IPS DF 19.7 (cell line): ENCODE data around the gene GPR68.
"Not testable (repeated sequence)": the region's sequence is repeated elsewhere in the genome, so short reads cannot be mapped to it uniquely, and the experiment has no call there.

ENCODE experiments used
- DNase-seq: peaks from one replicate; pipeline ENCODE4 v3.0.0-alpha.2; 2013; ENCODE audit warnings: low read depth, low spot score

GPR68 gene

DNA sequence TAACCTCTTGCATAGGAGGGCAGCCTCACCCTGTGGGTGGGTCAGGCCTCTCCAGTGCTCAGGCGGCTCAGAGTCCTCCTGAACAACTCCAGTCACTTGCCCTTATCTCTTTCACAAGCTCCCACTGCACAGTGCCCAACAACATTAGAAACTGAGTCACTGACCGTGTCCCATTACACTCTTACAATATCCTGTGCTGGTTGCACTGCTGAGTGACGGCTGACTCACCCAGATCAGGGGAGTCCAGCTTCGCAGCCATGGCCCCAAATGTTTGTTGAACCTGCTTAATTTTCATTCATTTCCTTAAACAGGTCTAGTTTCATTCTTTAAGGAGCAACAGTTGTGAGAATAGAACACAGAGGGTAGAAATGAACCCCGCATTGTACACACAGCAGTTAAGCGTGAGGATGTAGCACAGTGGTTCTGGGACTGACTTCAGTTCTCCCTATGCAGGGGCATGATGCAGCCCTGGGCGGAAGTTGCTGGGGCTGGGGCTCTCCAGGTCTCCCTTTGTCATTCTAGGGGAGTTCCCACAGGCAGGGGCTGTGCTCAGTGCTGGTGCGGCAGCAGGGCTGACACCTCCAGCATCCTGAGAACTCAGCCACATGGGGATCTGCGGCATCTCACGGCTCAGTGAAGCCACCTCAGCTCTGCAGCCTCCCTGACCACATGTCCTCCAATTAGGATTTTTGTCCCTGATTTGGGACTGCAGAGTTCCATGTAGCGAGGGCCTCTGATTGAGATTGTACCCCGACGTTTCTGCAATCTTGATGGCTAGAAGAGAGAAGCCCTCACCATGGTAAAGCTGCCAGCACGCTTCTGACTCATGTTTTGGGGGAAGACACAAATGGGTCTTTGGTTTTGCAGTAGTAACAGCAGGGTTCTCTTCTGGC, 16.1 kb downstream of the GPR68 start:
- DNase-seq, result peak; percentile 40

DNA sequence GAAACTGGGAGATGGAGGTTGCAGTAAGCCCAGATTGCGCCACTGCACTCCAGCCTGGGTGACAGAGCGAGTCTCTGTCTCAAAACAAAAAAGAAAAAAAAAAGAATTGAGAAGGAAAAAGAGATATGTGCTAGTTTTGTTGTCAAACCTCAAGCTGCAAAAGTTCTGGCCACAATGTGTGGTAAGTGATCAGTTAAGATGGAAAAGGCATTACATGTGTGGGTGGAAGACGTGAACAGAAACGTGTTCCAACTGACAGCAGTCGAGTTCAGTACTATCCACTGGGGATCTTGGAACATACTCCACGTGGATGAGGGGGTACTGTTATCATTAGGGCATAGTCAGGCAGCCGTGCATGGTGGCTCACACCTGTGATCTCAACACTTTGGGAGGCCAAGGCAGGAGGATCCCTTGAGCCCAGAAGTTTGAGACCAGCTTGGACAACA, 17.3 kb downstream of the GPR68 start:
- no peak for DNase-seq

DNA sequence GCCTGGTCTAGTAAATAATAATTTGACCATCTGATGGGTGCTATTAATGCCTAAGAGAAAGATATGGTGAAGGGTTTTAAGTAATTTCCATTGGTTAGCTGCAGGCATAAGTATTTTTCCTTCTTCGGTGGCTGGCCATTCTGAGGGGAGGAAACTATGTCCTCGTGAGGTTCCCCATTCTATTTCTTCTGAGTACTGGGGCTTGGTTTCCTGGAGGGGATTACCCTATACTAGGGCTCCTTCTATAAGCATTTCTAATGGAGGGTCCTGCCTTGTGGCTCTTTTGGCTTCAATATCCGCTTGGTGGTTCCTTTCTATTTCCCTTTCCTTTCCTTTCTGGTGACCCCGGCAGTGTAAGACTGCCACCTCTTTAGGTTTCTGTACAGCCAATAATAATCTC, 18.1 kb downstream of the GPR68 start:
- DNase-seq, result not testable (repeated sequence)

DNA sequence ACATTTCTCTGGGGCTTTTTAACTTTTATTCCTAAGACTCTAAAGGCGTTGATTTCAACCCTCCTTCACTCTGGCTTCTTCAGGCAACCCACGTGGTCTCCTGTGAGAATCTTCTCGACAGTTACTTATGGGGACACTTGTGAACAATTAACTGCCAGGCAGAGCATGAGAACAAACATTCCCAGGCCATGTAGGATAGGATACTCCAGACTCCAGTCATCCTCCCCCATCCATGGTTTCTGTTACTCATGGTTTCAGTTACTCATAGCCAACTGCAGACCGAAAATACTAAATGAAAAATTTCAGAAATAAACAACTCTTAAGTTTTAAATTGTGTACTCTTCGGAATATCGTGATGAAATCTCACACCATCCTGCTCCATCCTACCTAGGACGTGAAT, 19.5 kb downstream of the GPR68 start:
- no peak for DNase-seq

DNA sequence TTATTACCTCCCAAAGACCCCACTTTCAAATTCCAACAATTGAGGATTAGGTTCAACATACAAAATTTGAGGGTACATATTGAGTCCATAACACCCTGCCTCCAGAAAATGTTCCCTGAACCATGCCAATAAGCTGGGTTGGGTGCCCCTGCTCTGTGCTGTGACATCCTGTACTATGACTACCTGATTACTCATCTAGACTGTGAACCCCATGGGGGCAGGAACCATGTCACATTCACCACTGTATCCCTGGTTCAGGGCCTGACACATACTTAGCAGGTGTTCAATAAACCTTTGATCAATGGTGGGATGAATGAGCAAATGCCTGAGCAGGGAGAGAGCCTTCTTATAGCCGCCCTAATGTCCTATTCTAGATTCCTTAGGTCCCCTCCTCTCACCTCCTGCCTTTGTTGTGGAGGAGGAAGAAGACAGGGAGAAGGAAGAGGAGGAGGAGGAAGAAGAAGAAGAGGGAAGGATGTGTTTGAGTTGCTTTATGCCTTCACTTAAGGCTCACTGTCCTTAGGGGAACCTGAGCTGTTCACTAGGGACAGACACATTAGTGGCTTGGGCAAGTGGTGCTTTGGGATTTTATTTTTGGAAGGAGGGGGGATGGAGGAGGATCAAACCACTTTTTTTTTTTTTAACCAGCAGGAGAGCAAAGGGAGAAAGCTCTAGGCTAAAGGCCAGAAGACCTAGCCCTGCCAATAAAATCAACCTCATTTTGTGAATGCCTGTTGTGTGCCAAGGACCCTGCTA, 21.3 kb downstream of the GPR68 start:
- DNase-seq, result no peak

DNA sequence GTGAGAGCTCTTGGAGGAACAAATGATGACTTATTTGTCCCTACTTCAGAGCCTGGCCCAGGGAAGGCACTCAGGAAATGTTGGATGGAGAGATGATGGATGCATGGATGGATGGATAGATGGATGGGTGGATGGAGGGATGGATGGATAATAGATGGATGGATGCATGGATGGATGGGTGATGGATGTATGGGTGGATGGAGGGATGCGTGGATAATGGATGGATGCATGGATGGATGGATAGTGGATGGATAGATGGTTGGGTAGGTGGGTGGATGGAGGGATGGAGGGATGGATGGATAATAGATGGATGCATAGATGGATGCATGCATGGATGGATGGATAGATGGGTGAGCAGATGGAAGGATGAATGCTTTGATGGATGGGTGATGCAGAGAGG, 23.2 kb downstream of the GPR68 start:
- DNase-seq, result no peak

DNA sequence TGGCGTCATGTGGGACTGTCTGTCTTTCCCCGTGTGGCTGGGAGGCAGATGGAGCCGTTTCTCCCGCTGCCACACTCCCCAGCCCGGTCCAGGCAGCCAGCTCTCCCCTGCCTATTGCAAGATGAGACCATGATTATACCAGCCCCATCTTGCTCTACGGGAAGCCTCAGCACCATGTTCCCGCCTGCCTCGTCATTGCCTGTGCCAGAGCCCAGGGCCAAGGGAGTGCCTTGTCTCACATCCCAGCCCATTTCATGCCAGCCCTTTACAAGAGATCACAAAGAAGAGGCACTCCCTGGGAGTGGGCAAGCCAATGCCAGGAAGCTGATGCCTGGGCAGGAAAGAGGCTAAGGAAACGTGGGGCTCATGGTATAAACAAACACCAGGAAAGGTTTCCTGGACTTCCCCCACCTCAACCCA, 23.9 kb downstream of the GPR68 start:
- DNase-seq, result no peak

DNA sequence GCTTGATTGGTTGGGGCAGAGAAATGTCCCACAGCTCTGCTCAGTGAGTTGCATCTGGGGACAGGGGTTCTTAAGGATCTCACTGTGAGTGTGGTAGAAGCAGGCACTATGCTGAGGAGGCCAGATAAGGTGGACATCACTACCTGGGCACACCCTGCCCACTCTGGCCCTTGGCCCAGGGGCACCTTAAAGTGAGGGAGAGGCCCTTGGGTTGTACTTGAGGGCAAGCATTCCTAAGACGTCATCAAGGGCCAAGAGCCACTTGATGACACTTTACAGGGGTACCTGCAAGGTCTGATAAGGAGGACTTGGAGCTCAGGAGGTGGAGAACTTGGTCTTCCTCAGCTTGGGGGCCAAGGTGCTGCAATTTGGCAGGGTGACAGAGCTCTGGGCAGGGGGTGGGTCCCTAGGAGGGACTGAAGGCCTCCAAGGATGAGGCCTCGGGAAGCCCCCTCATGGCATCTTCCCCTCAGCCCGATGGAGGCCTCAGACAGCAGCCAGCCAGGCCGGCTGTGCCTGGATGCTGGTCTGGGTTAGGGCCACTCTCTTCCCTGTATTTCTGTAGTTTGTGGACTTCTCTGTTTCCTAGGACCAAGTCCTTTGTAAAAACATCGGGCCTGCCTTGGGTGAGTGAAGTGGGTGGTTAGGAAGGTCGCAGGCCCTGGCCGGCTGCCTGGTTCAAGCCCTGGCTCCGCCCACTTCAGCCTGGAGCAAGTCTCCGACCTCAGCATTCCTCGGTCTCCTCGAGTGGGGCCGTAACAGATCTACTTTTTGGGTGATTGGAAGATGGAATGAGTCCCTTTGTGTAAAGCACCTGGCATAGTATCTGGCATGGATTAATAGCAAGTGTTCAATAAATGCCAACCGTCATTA, 24.8 kb downstream of the GPR68 start:
- no peak for DNase-seq

DNA sequence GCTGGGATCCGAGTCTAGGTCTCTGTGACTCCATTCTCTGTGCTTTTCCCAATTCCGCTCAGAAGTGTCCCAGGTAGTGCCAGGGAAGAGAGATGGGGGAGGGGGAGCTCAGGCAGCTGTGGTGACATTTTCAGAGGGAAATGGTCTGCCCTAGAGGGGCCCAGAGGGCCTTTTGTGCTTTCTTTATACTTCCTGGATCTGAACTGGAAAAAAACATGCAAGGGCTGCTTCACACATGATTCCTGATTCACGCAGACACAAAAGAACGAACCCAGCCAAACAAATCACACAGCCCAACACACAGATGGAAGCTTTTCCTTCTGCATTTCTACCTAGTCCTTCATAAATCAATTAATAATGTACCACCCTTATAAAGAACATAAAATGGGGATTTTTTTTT, 26.5 kb downstream of the GPR68 start:
- DNase-seq, result no peak

DNA sequence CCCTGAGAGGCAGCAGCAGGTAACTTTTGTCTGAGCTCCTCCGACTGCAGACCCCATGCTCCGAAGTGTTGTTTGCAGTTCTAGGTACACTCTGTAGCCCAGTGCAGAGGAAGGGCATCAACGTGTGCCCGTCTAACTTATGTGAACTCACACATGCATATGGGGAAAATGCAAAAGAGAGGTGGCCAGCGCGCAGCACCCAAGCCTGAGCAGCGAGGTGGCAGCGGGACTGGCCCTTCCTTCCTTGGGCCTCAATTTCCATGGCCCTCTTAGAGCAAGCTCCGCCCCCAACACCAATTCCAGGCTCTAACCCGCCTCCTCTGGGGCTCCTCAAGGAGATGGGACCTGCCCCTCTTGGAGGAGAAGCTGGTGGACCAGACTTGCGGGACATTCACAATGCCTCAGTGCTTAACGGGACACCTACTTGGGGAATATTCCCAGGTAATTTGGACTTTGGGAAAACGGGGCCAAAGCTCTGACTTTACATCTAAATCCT, 27.7 kb downstream of the GPR68 start:
- no peak for DNase-seq

DNA sequence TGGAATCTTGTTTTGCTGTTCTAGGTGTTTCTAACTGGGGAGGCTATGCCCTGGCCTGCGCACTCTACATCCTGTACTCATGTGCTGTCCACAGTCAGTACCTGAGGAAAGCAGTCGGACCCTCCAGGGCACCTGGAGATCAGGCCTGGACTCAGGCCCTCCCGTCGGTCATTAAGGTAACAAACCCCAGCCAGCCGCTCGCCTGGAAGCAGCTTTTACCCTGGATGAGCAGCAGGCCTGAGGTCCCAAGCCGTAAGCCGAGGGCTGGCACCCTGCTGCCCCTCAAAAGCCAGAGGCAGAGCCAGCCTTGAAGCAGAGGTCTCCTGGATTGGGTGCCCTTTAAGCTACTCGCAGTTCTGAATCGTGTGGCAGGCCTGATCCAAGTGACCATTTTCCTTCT, 29.1 kb downstream of the GPR68 start:
- no peak for DNase-seq

DNA sequence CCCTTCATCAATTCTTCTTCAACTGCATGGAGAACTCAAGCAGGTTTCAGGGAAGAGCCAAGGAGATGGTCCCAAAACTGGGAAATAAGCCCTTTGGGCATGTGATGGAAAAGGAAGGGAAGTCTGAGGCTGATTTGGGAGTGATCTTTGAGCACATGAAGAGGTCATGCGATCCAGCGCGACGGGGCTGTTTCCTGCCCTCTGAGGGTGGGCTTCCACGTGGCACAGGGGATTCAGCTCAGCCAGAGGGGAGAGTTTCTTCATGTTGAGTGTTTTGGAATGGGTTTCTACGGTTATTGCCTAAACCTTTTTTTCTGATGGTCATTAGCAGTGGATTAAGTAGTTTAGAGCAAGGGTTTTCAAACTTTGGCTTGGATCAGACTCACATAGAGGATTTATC, 30.2 kb downstream of the GPR68 start:
- DNase-seq, result no peak

DNA sequence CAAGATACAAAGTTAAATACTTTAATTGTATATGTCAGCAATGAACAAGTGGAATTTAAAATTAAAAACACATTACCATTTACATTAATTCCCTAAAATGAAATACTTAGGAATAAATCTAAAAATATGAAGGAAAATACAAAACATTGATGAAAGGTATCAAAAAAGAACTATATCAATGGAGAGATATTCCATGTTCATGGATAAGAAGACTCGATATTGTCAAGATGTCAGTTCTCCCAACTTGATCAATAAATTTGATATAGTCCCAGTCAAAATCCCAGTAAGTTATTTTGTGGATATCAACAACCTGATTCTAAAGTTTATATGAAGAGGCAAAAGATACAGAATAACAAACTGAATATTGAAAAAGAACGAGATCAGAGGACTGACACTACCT, 33.5 kb downstream of the GPR68 start:
- DNase-seq, result no peak

DNA sequence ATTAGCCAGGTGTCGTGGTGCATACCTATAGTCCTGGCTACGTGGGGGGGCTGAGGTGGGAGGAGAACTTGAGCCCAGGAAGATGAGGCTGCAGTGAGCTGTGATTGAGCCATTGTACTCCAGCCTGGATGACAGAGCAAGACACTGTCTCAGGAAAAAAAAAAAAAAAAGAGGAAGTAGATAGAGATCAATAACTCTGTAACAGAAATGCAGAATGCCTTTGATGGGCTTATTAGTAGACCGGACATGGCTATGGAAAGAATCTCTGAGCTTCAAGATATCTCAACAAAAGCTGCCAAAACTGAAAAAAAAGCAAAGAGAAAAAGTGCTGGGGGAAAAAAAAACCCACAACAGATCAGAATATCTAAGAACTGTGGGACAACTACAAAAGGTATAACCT, 37.5 kb downstream of the GPR68 start:
- DNase-seq, result no peak

DNA sequence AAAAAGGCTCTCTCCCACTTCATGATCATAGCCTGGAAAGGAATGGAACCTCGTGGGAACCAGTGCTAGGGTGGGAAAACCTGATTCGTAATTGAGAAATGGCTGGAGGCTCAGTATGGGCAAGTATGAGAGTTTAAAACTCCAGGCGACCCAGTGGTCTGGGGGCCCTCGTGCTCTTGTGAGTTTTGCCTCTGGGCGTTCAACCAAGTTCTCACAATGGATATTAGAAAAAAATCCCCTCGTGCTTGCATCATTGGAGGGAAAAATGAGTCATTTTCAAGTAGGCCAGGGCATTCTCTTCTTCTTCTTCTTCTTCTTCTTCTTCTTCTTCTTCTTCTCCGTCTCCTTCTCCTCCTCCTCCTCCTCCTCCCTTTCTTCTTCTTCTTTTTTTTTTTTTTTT, 39.0 kb downstream of the GPR68 start:
- no peak for DNase-seq

DNA sequence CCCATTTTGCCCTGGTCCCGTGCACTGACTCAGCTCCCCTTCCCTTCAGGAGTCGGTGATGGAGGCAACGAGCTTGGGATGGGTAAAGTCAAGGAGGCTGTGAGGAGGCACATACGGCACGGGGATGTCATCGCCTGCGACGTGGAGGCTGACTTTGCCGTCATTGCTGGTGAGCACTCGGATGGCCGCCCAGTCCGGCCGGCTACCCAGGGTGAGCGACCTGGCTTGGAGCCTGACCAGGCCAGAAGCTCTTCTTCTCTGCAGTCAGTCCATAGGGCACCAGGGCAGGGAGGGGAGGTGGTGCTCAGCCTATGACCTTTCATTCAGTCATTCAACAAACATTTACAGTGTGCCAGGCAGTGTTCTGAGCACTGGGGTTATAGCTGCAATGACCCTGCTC, 39.8 kb downstream of the GPR68 start:
- no peak for DNase-seq

DNA sequence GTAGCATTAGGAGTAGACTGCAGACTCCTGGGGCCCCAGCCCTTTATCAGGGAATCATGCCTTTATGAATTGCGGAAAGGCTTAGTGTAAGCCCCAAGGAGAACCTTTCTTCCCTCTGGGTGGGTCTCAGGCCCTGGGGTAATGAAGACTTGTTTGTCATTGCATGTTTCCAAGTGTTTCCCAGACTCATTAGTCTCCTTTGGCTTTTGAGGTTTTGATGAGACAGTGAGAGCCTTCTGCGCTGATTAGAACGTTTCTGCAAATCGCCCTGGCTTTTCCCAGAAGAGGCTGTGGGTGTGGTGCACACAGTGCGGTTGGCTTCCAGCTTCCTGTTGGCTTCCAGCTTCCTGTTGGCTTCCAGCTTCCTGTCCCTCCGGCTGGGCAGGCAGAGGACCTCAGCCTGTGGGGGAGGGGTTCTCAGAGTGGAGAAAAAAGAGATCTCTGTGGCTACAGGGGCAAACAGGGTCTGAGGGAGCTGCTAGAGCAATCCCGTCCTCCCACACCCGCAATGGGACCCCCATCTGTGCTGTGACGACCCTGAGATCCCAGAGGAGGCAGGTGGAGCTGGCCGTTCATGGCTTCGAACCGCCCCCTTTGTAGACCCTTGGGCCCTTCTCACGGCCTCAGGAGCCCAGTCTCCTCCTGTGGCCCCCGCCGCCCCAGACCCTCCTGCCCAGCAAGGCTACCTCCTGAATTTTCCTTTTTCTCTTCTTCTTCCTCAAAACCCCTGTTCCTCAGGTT, 42.1 kb downstream of the GPR68 start:
- DNase-seq, result no peak

DNA sequence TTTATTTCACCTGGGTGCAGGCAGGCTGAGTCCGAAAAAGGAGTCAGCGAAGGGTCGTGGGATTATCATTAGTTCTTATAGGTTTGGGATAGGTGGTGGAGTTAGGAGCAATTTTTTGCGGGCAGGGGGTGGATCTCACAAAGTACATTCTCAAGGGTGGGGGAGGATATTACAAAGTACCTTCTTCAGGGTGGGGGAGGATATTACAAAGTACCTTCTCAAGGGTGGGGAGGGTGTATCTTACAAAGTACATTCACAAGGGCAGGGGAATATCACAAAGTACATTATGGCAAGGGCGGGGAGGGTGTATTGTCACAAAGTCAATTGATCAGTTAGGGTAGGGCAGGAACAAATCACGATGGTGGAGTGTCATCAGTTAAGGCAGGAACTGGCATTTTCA, 43.7 kb downstream of the GPR68 start:
- not testable (repeated sequence) for DNase-seq

DNA sequence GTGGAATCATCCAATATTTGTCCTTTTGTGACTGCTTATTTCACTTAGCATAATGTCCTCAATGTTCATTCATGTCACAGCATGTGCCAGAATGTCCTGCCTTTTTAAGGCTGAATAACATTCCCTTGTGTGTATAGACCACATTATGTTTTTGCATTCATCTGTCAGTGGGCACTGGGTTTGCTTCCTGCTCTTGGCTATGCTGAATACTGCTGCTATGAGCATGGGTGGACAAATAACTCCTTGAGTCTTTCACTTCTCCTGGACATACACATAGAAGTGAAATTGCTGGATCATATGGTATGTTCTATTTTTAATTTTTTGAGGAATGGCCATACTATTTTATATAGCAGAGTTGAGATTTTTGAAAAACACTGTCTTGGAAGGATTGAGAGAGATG, 46.9 kb downstream of the GPR68 start:
- no peak for DNase-seq

DNA sequence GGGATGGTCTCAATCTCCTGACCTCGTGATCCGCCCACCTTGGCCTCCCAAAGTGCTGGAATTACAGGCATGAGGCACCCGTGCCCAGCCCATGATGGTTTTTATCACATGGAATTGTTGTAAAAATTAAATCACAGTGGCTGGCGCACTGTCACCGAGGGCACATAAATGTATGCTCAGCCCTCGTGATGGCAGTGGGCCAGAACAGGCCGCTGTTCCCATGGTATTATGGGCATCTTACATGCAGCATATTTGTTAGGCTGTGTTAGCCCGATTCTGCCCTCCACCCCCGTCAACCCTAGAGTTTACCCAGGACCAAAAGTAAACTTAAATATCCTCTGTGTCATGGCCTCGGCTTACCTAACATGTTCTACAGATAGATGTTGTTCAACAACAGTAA, 48.6 kb downstream of the GPR68 start:
- no peak for DNase-seq

DNA sequence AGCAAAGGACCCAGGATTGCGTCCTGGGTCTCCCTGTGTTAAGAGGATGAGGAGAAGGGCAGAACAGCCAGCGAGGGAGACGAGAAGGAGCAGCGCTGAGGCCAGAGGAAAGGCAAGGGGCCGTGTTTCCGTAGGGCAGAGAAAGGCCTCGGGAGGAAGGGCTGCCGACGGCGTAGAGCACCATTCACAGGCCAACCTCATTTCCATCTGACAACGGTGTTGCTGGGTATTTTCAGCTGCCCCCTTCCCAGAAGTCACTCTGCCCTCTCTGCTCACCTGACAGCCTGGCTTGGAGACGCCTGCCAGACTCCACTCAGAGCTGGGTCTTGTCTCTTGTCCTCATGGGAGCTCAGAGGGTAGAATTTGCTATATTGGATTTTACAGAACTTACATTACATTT, 51.4 kb downstream of the GPR68 start:
- no peak for DNase-seq
